Measurements from ENCODE around the gene PLXNC1. TPM values are rescaled to one million over a fixed set of nuclear protein-coding genes. Genes with fewer than 3 reads are reported as not detected.

PLXNC1 gene
- total RNA-seq, 1 donor from 2014 or later: 8.3 TPM

- DNase-seq (ENCODE audit: extremely low spot score, unreplicated experiment): no peak
- Mint-ChIP-seq H3K9me3 (peaks cover 5% of the 10 kb centered on the region), H3K4me1 (ENCODE audit: unreplicated experiment) (peaks cover 5% of the 10 kb centered on the region), H3K36me3 (no peaks in the 10 kb centered on the region), H3K27ac (no peak overlapping the region), H3K27me3 (peaks cover 17% of the 10 kb centered on the region), H3K4me3 (no peak overlapping the region)
- TF ChIP-seq CTCF (conservative IDR thresholded peaks at IDR 0.05): no peak
Measured at GRCh38 chr12:94162108-94162507, 13.7 kb downstream of the PLXNC1 start.

- Mint-ChIP-seq H3K4me3 (no peak overlapping the region), H3K4me1 (ENCODE audit: unreplicated experiment) (peaks cover 5% of the 10 kb centered on the region), H3K27me3 (peaks cover 31% of the 10 kb centered on the region), H3K36me3 (no peaks in the 10 kb centered on the region), H3K9me3 (peaks cover 5% of the 10 kb centered on the region), H3K27ac (no peak overlapping the region)
- no peak for TF ChIP-seq CTCF (conservative IDR thresholded peaks at IDR 0.05)
- no peak for DNase-seq (ENCODE audit: extremely low spot score, unreplicated experiment)
Measured at GRCh38 chr12:94163850-94164249, 15.5 kb downstream of the PLXNC1 start.

- Mint-ChIP-seq H3K4me3 (no peak overlapping the region), H3K27me3 (peaks cover 34% of the 10 kb centered on the region), H3K36me3 (no peaks in the 10 kb centered on the region), H3K9me3 (peaks cover 5% of the 10 kb centered on the region), H3K4me1 (ENCODE audit: unreplicated experiment) (peaks cover 5% of the 10 kb centered on the region), H3K27ac (no peak overlapping the region)
- no peak for DNase-seq (ENCODE audit: extremely low spot score, unreplicated experiment)
- TF ChIP-seq CTCF (conservative IDR thresholded peaks at IDR 0.05): no peak
Measured at GRCh38 chr12:94165138-94165537, 16.8 kb downstream of the PLXNC1 start.

- Mint-ChIP-seq H3K27me3 (peaks cover 38% of the 10 kb centered on the region), H3K9me3 (peaks cover 5% of the 10 kb centered on the region), H3K36me3 (peaks cover 5% of the 10 kb centered on the region), H3K4me3 (no peak overlapping the region), H3K4me1 (ENCODE audit: unreplicated experiment) (peaks cover 10% of the 10 kb centered on the region), H3K27ac (no peak overlapping the region)
- no peak for TF ChIP-seq CTCF (conservative IDR thresholded peaks at IDR 0.05)
- no peak for DNase-seq (ENCODE audit: extremely low spot score, unreplicated experiment)
Measured at GRCh38 chr12:94165670-94166364, 17.4 kb downstream of the PLXNC1 start.

- peaks cover 5% of the 10 kb centered on the region for H3K36me3 Mint-ChIP-seq
- H3K4me1 Mint-ChIP-seq (ENCODE audit: unreplicated experiment): peaks cover 10% of the 10 kb centered on the region
- no peak for DNase-seq (ENCODE audit: extremely low spot score, unreplicated experiment)
- no peak for TF ChIP-seq CTCF (conservative IDR thresholded peaks at IDR 0.05)
- H3K27me3 Mint-ChIP-seq: peaks cover 38% of the 10 kb centered on the region
- peaks cover 3% of the 10 kb centered on the region for H3K9me3 Mint-ChIP-seq
- no peak overlapping the region for H3K4me3 Mint-ChIP-seq
- H3K27ac Mint-ChIP-seq: no peak overlapping the region
Measured at GRCh38 chr12:94167071-94167755, 18.8 kb downstream of the PLXNC1 start.
